HG03060 (cell line): ENCODE data around the gene NAA80.
"Not testable (repeated sequence)": the region's sequence is repeated elsewhere in the genome, so short reads cannot be mapped to it uniquely, and the experiment has no call there.

ENCODE experiments used
- ATAC-seq: cut with Tn5 transposase; IDR thresholded peaks from one replicate; pipeline ENCODE4 v1.9.1; 2021; ENCODE audit warnings: low read depth, moderate number of reproducible peaks; ENCODE audit not compliant: unreplicated experiment

The NAA80 gene

GRCh38 chr3:50293079-50293801, 6.0 kb downstream of the NAA80 start:
- no peak for ATAC-seq

GRCh38 chr3:50292159-50293078, 6.8 kb downstream of the NAA80 start, which contains the start of gene IFRD2:
TSS of gene IFRD2 (minus strand) at chr3:50292429. CDS start at chr3:50292274, 155 bp downstream.
- ATAC-seq = peak; percentile 92

GRCh38 chr3:50290161-50290641, 9.0 kb downstream of the NAA80 start:
- ATAC-seq = no peak

GRCh38 chr3:50289130-50289529, 10.1 kb downstream of the NAA80 start:
- ATAC-seq = no peak

- no peak for ATAC-seq
Observed at GRCh38 chr3:50288387-50289007, 10.7 kb downstream of the NAA80 start.

- no peak for ATAC-seq
Observed at GRCh38 chr3:50287262-50287661, 11.9 kb downstream of the NAA80 start.

- no peak for ATAC-seq
Observed at GRCh38 chr3:50286322-50287227, 12.6 kb downstream of the NAA80 start.

- ATAC-seq = not testable (repeated sequence)
Observed at GRCh38 chr3:50284121-50284520, 15.1 kb downstream of the NAA80 start.

- no peak for ATAC-seq
Observed at GRCh38 chr3:50279255-50280016, 19.8 kb downstream of the NAA80 start.

GRCh38 chr3:50278880-50279224, 20.4 kb downstream of the NAA80 start, which contains the start of gene LSMEM2:
TSS of gene LSMEM2 (plus strand) at chr3:50279087. CDS start at chr3:50279114, 27 bp downstream.
- no peak for ATAC-seq

GRCh38 chr3:50278123-50278879, 20.9 kb downstream of the NAA80 start:
- no peak for ATAC-seq

- ATAC-seq = no peak
Observed at GRCh38 chr3:50276762-50277101, 22.5 kb downstream of the NAA80 start.

- no peak for ATAC-seq
Observed at GRCh38 chr3:50275996-50276761, 23.0 kb downstream of the NAA80 start.

GRCh38 chr3:50275141-50275995, 23.8 kb downstream of the NAA80 start:
- no peak for ATAC-seq

GRCh38 chr3:50274371-50275104, 24.7 kb downstream of the NAA80 start:
- no peak for ATAC-seq

GRCh38 chr3:50273689-50274065, 25.5 kb downstream of the NAA80 start:
- no peak for ATAC-seq
